HEK293T (cell line): ENCODE data around the gene GPATCH4.

ENCODE experiments used
- CTCF ChIA-PET: fragments of 350-600 bp; formaldehyde crosslinking; extraction: SDS; loops from one replicate; lab custom pipeline; 2021; ENCODE audit warnings: antibody characterized with exemption, inconsistent platforms; lab: Yijun Ruan, JAX
- POLR2A ChIA-PET: fragments of 350-600 bp; formaldehyde crosslinking; extraction: SDS; loops from one replicate; lab custom pipeline; 2020; ENCODE audit warnings: antibody characterized with exemption, inconsistent platforms; lab: Yijun Ruan, JAX
- DNase-seq: peaks from one replicate; pipeline ENCODE4 v3.0.0; 2012; ENCODE audit warnings: mixed read lengths; ENCODE audit errors: extremely low spot score
- ARNT ChIP-seq: fragments of 450-650 bp; IDR thresholded peaks from 2 replicates; pipeline ENCODE4 v1.6.1; 2017; ENCODE audit warnings: mild to moderate bottlenecking
- BHLHE40 ChIP-seq: fragments of 450-650 bp; IDR thresholded peaks from 2 replicates; pipeline ENCODE4 v1.6.1; 2016; ENCODE audit warnings: mild to moderate bottlenecking, moderate library complexity, borderline replicate concordance
- CTBP1 ChIP-seq: fragments of 450-650 bp; IDR thresholded peaks from 2 replicates; pipeline ENCODE4 v1.6.1; 2016; ENCODE audit warnings: borderline replicate concordance
- ELF4 ChIP-seq: fragments of 450-650 bp; IDR thresholded peaks from 2 replicates; pipeline ENCODE4 v1.6.1; 2017; ENCODE audit warnings: antibody characterized with exemption
- FOXA1 ChIP-seq: fragments of 450-650 bp; IDR thresholded peaks from 2 replicates; pipeline ENCODE4 v1.6.1; 2016; ENCODE audit warnings: mild to moderate bottlenecking
- FOXK2 ChIP-seq: fragments of 450-650 bp; IDR thresholded peaks from 2 replicates; pipeline ENCODE4 v1.6.1; 2016; ENCODE audit warnings: mild to moderate bottlenecking
- FOXM1 ChIP-seq: fragments of 450-650 bp; IDR thresholded peaks from 2 replicates; pipeline ENCODE4 v1.6.1; 2017; ENCODE audit warnings: mild to moderate bottlenecking, borderline replicate concordance
- HDGF ChIP-seq: fragments of 450-650 bp; IDR thresholded peaks from 2 replicates; pipeline ENCODE4 v1.6.1; 2017; ENCODE audit warnings: antibody characterized with exemption, borderline replicate concordance
- L3MBTL2 ChIP-seq: fragments of 450-650 bp; conservative IDR thresholded peaks from 2 replicates; pipeline ENCODE4 v1.6.1; 2016; ENCODE audit warnings: mild to moderate bottlenecking
- LEF1 ChIP-seq: fragments of 450-650 bp; IDR thresholded peaks from 2 replicates; pipeline ENCODE4 v1.6.1; 2017; ENCODE audit warnings: mild to moderate bottlenecking, borderline replicate concordance
- NFRKB ChIP-seq: fragments of 450-650 bp; IDR thresholded peaks from 2 replicates; pipeline ENCODE4 v1.6.1; 2016; ENCODE audit warnings: mild to moderate bottlenecking, moderate library complexity
- SP1 ChIP-seq: fragments of 450-650 bp; IDR thresholded peaks from 2 replicates; pipeline ENCODE4 v1.6.1; 2017
- SUZ12 ChIP-seq: fragments of 450-650 bp; IDR thresholded peaks from 2 replicates; pipeline ENCODE4 v1.6.1; 2016; ENCODE audit warnings: mild to moderate bottlenecking
- TARDBP ChIP-seq: fragments of 450-650 bp; IDR thresholded peaks from 2 replicates; pipeline ENCODE4 v1.6.1; 2016
- ZNF384 ChIP-seq: fragments of 450-650 bp; IDR thresholded peaks from 2 replicates; pipeline ENCODE4 v1.6.1; 2016
- TF ChIP-seq, protein P1 (sequence below): fragments of 450-650 bp; IDR thresholded peaks from 2 replicates; pipeline ENCODE4 v1.6.1; 2016

GPATCH4 gene

GRCh38 chr1:156645666-156646065 lies 44.4 kb upstream of the GPATCH4 start:
- ChIA-PET POLR2A (interaction anchor here (0.7 kb wide), 1 partner anchor 537 kb away, joined by 3 read pairs; no protein-coding TSS in a partner anchor), CTCF (interaction anchor here (1.1 to 6.2 kb wide), 2 partner anchors 9 to 20 kb away, joined by 3 to 47 read pairs; no protein-coding TSS in a partner anchor)
- TF ChIP-seq SP1 (no peak), SUZ12 (no peak), ELF4 (no peak), BHLHE40 (no peak), TARDBP (no peak), ZNF384 (no peak), ARNT (no peak), CTBP1 (no peak), NFRKB (no peak), FOXA1 (no peak), FOXM1 (no peak), L3MBTL2 (no peak), HDGF (no peak), LEF1 (no peak)
- no peak for DNase-seq

DNA sequence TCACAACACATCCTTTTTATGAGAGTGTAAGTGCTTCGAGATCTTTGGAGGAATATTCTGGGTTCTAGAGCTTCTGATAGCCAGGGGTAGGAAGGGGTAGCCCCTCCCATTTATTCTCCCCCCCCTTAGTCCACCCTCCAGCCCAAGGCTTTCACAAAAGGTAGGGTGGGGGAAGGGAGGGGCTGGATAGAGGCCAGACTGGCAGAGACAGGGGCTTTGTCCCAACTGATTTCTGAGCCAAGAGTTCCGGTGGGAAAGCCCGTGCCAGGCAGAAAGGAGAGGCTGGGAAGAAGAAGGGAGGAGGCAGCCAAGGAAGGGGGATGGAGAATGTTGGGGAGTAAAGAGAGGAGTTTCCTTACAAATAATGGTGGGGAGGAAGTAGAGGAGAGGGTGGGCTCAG lies 43.8 kb upstream of the GPATCH4 start:
- CTCF ChIA-PET = interaction anchor here (6.2 kb wide), 1 partner anchor 19 kb away, joined by 47 read pairs; no protein-coding TSS in a partner anchor
- POLR2A ChIA-PET = interaction anchor here (0.7 kb wide), 1 partner anchor 538 kb away, joined by 3 read pairs; no protein-coding TSS in a partner anchor
- TF ChIP-seq L3MBTL2 (no peak), NFRKB (no peak), LEF1 (no peak), ZNF384 (no peak), SUZ12 (no peak), HDGF (no peak), FOXM1 (no peak), ELF4 (no peak), SP1 (no peak), CTBP1 (no peak), ARNT (no peak), TARDBP (no peak), FOXK2 (no peak), BHLHE40 (no peak), FOXA1 (no peak)
- TF ChIP-seq, protein P1, sequence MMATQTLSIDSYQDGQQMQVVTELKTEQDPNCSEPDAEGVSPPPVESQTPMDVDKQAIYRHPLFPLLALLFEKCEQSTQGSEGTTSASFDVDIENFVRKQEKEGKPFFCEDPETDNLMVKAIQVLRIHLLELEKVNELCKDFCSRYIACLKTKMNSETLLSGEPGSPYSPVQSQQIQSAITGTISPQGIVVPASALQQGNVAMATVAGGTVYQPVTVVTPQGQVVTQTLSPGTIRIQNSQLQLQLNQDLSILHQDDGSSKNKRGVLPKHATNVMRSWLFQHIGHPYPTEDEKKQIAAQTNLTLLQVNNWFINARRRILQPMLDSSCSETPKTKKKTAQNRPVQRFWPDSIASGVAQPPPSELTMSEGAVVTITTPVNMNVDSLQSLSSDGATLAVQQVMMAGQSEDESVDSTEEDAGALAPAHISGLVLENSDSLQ = no peak
- DNase-seq = no peak

DNA sequence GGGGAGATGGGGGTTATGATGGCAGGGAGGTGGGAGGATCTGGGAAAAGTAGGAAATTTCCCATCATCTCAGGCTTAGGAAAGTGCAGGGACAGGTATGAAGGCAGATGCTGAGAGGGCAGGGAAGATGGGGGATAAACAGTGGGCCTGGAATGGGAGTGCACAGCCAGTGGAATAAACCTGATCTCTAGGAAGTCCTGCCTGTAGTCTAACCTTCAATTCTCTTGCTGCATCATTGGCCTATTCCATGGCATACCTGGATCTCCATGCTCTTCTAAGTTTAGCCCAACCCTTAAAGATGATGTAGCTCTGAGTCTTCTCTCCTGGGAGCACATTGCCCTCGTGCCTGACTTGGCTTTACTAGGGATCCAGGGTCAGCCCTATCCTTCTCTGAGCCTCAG lies 43.4 kb upstream of the GPATCH4 start:
- CTCF ChIA-PET = interaction anchor here (1.2 to 6.2 kb wide), 2 partner anchors 19 to 25 kb away, joined by 3 to 47 read pairs; no protein-coding TSS in a partner anchor
- TF ChIP-seq FOXM1 = no peak
- TF ChIP-seq TARDBP = no peak
- no peak for TF ChIP-seq ZNF384
- TF ChIP-seq SP1 = no peak
- TF ChIP-seq ELF4 = no peak
- no peak for TF ChIP-seq BHLHE40
- TF ChIP-seq ARNT = no peak
- no peak for TF ChIP-seq SUZ12
- POLR2A ChIA-PET = no interaction called here
- no peak for DNase-seq

- ChIA-PET POLR2A (no interaction called here), CTCF (interaction anchor here (1.2 to 6.2 kb wide), 3 partner anchors 18 to 46 kb away, joined by 3 to 47 read pairs (median 5); no protein-coding TSS in a partner anchor)
- DNase-seq = no peak
- TF ChIP-seq TARDBP (no peak), SP1 (no peak), ARNT (no peak), HDGF (no peak), ELF4 (no peak), BHLHE40 (no peak), NFRKB (no peak), L3MBTL2 (no peak), CTBP1 (no peak), FOXK2 (no peak), SUZ12 (no peak), ZNF384 (no peak), FOXM1 (no peak), FOXA1 (no peak), LEF1 (no peak)
- TF ChIP-seq, protein P1 = no peak
These were observed 42.9 kb upstream of the GPATCH4 start for GRCh38 chr1:156644146-156644545.

DNA sequence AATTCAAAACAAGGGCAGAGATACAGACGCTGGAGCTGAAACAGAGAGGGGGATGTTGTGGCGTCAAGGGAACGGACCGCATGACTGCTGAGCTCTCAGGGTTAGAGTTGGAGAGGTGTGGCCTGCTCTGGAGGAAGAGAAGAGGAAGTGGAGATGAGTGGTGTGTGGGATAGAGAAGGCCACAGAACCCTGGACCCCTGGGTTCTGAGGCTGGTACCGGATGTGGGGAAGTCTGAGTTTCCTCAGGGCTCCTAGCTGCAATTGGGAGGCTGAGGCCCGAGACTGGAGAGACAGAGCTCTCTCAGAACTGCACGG lies 42.5 kb upstream of the GPATCH4 start:
- ChIA-PET CTCF (interaction anchor here (1.0 to 6.2 kb wide), 4 partner anchors 16 to 46 kb away, joined by 3 to 47 read pairs (median 6); no protein-coding TSS in a partner anchor), POLR2A (interaction anchor here (1.3 kb wide), 1 partner anchor 19 kb away, joined by 3 read pairs; no protein-coding TSS in a partner anchor)
- TF ChIP-seq SP1 = no peak
- TF ChIP-seq CTBP1 = no peak
- no peak for TF ChIP-seq LEF1
- no peak for TF ChIP-seq FOXA1
- no peak for TF ChIP-seq BHLHE40
- no peak for TF ChIP-seq FOXM1
- no peak for TF ChIP-seq ARNT
- TF ChIP-seq SUZ12 = no peak
- TF ChIP-seq TARDBP = no peak
- no peak for TF ChIP-seq NFRKB
- TF ChIP-seq HDGF = no peak
- TF ChIP-seq, protein P1 = no peak
- TF ChIP-seq ZNF384 = no peak
- TF ChIP-seq FOXK2 = no peak
- TF ChIP-seq L3MBTL2 = no peak
- DNase-seq = no peak
